GM21528 (cell line): ENCODE measurements around the gene METTL2A.
"Not testable (repeated sequence)": the region's sequence is repeated elsewhere in the genome, so short reads cannot be mapped to it uniquely, and the experiment has no call there.

Experiments used
- ATAC-seq: cut with Tn5 transposase; IDR thresholded peaks from one replicate; pipeline ENCODE4 v1.9.1; 2021; ENCODE audit warnings: mild to moderate bottlenecking, moderate library complexity; ENCODE audit not compliant: unreplicated experiment, low FRiP score

The METTL2A gene

GRCh38 chr17:62470666-62471379 is 47.1 kb downstream of the METTL2A start:
- not testable (repeated sequence) for ATAC-seq

GRCh38 chr17:62471380-62471880 is 47.7 kb downstream of the METTL2A start:
- not testable (repeated sequence) for ATAC-seq

DNA sequence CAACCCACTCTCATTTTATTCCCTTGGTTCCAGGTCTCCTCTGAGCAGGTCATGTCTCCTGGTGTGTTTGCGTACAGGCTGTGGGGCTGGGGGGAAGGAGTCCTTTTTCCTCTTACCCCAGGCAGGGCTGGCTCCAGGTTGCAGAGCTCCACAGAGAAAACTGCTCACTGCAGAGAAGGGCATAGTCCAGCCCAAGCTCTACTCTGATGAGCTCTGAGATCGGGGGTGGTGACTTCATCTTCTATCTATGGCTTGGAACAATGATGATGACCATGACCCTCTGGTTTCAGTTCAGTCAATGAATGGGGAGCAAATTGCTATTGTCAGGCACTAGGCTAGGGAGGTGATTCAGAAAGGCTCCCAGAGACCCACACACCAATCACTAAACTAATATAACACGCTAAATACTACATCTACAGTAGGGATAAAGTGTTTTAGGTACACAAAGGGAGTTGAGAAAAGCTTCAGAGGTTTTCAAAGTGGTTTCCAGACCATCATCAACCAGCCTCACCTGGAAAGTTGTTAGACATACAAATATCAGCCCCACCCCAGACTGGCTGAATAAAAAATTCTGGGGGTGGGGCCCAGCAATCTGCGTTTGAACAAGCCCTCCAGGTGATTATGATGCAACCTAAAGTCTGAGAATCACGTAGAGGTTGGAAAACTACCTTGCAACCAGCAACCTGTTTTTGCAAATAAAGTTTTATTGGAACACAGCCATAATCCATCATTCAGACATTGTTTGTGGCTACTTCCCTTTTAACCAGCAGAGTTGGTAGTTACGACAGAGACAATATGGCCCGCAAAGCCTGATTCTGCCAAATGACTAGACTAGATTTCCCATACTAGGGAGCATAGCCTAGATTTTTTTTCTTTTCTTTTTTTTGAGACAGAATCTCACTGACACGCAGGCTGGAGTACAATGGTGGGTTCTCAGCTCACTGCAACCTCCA is 49.6 kb downstream of the METTL2A start:
- not testable (repeated sequence) for ATAC-seq

- ATAC-seq, result not testable (repeated sequence)
These were observed 53.4 kb downstream of the METTL2A start for GRCh38 chr17:62477111-62477510.

DNA sequence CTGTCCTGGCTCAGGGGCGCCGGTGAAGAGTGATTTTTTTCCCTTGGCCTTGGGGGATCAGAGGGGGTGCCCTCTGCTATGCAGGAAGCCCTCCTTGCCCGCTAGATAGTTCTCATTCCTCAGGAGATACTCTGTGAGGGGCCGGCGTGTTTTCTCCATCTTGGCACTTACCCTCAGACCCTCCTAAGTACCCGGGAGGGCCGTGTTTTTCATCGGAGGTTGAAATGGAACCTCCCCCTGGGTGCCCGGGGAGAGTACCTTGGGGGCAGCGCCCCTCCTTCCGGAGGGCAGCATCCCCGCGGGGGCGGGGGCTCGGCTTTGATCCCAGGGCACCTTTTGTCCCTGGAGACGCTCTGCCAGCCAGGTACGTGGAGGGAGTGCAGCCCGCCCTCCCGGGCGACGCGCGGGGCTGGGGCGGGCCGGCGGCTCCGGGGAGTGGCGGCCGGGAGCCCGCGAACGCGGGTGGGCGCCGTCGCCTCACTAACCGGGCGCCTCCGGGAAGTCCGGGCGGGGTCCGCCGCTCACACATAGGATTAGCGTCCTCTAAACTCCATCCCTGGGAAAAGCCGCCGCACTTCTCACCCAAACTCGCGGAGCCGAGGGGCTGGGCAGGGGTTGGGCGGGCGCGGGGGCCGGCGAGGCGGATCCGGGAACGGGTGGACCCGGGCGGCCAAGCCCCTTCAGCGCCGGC is 54.2 kb downstream of the METTL2A start:
- peak; percentile 34 for ATAC-seq

GRCh38 chr17:62478424-62478879 is 54.8 kb downstream of the METTL2A start, which contains the start of gene TLK2:
Gene TLK2, plus strand, starts transcription at chr17:62478825. Its CDS starts 2,301 bp downstream, at chr17:62481126.
- ATAC-seq, result peak; percentile 61

- ATAC-seq, result peak; percentile 45
These were observed 55.4 kb downstream of the METTL2A start for GRCh38 chr17:62478880-62479638.

GRCh38 chr17:62479639-62480258 is 56.1 kb downstream of the METTL2A start:
- ATAC-seq, result not testable (repeated sequence)

- ATAC-seq, result not testable (repeated sequence)
These were observed 58.9 kb downstream of the METTL2A start for GRCh38 chr17:62482553-62482952.

DNA sequence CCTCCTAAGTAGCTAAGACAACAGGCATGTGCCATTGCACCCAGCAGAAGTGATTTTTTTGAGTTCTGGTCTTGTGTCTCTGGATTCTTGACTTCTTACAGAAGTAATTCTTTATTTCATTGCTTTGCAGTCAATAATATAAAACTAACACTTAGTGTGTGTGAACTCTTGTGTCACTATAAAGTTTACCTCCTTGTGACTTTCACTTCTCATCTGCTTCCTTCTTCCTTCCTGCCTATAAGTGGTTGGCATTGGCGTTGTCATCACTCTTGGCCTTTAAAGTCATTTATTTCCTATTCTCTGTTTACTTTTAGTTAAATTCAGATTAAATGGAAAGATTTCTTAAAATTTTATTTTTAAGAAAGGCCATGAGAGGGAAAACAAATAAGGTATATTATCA is 67.3 kb downstream of the METTL2A start:
- not testable (repeated sequence) for ATAC-seq

GRCh38 chr17:62493049-62493655 is 69.5 kb downstream of the METTL2A start:
- ATAC-seq, result not testable (repeated sequence)

- not testable (repeated sequence) for ATAC-seq
These were observed 70.4 kb downstream of the METTL2A start for GRCh38 chr17:62494073-62494472.

GRCh38 chr17:62496344-62496743 is 72.6 kb downstream of the METTL2A start:
- not testable (repeated sequence) for ATAC-seq

DNA sequence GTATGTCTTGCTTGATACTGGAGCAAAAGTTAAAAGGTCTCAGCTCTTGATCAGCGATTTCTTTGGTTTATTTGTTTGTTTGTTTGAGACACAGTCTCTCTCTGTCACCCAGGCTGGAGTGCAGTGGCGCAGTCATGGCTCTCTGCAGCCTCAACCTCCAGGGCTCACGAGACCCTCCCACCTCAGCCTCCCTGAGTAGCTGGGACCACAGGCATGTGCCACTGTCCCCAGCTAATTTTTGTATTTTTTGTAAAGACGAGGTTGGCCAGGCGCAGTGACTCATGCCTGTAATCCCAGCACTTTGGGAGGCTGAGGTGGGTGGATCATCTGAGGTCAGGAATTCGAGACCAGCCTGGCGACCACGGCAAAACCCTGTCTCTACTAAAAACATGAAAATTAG is 75.1 kb downstream of the METTL2A start:
- ATAC-seq, result not testable (repeated sequence)
